HG02763 (cell line): Measurements from ENCODE around the gene CMSS1.

Experiments used
- ATAC-seq: cut with Tn5 transposase; IDR thresholded peaks from one replicate; pipeline ENCODE4 v1.9.1; 2021; ENCODE audit warnings: mild to moderate bottlenecking, moderate library complexity; ENCODE audit not compliant: unreplicated experiment

The CMSS1 gene

GRCh38 chr3:100158918-100159330, 341.3 kb downstream of the CMSS1 start:
- no peak for ATAC-seq

DNA sequence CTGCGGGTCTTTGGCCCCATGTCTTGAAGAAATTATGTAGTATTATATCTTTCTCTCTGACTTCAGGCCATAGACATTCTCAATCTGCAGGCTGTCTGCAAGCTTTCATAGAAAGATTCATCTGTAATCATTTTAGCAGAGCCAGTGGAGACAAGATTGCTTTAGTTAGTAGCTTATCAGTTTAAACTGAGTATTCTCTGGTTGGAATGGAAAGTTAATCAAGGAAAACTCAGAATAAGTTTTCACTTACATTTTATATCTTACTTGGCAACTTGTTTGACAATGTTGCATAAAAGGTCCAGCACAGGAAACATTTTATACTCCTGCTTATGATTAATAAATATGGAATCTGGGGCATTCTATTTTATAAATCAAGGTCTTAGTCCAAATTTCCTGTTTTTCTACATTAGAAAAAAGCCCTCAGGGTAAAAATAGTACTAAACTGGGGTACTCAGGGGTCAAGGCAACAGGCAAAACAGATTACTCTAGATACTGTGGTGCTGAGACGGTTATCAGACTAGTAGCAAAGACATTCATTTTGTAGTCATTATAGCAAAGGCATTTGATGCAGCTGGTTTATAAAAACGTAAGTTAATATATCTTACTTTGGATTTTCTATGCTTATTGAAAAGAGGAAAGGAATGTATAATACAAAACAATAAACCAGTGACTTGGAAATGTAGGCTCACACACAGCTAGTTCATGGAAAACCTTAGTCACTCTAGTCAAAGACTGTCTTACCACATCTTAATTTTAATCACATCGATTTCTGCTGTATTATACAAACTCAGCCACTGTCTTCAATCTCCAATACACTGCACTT, 341.9 kb downstream of the CMSS1 start:
- no peak for ATAC-seq

DNA sequence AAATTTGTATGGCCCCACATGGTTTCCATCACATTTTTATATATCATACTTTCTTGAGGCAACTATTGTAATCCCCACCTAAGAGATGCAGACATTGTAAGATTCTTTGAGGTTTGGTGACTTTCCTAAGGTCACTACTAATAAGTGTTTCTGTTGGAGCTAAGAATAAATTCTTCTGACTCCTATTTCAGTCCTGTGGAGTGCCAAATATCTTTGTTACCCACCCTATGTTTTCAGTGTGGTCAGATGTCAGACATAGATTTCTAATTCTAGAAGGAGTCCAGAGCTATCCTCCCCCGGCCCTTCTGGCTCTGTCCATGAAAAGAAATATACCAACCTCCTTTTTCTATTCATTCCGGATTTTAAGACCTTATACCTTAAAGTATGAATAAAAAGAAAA, 342.9 kb downstream of the CMSS1 start:
- ATAC-seq: no peak

- ATAC-seq: no peak
Measured at GRCh38 chr3:100163787-100164186, 346.1 kb downstream of the CMSS1 start.

DNA sequence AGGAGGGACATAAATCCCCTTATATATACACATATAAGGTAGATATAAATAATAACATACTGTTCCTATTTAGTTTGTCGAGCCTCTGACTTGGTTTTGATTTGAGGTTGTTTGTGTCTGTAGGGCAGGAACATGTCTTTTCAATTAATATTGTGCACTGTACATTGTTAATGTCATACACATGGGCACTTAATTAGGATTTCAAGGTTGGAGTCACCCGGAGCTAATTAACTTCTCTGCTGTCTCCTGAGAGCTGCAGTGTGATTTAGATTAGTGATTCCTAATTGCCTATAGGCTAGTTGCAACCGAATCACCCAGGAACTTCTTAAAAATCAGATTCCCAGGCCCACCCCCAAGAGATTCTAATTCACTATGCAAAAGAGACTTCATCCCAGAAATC, 347.1 kb downstream of the CMSS1 start:
- ATAC-seq: no peak

DNA sequence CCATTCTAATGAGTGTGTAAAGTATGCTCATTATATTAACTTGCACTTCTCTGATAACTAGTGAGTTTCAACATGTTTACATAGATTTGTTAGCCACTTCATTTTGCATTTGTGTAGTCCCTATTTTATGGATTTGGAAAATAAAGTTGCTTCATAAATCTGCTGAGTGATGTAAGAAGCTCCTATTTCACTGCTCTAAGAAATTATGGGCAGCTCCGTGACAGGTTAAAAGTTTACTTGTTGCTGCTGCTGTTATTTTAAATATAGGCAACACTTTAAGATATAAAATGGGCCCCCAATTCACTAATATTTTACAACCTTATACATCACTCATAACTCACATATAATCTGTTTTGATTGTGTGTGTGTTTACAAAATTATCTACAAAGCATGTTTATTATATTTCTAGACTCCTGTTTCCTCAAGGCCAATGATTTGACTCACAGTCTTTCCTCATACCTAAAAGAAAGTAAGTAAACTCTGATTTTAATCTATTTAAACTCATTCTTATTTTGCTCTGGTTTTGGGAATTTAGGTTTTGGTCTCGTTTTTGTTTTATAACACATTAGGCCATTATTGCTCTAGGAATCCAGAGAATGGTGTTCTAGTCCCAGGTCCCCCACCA, 348.4 kb downstream of the CMSS1 start:
- no peak for ATAC-seq

DNA sequence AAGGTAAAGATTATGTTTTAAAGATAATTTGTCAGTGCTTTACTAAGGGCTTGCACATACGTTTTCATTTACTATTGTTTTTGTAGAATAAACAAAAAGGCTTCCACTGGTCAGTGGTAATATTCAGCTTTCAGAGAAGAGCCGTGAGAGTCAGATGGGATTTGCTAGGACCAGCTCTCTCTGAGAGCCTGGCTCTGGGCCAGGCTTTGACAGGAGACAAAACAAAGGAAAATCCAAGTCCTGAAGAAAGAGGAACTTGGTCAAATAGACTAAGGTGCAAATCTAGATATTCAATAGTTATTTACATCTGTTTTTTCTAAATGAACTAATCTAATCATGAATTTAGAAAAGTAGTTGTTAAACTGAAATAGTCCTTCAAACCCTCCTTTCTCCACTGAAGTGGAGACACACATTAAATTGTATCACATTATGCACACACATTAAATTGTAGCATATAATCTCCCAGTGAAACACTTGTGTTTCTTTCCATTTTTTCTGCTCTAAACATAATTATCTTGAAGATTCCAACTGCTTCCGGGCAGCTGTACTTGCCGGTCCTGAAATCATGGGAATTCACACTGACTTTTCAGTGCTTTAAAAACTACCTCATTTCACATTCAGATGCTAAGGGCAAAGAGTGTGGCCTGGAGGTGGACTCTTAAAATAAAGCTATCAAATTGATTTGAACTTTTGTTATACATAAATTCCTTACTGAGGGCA, 351.7 kb downstream of the CMSS1 start:
- ATAC-seq: no peak

- no peak for ATAC-seq
Measured at GRCh38 chr3:100170486-100170885, 352.8 kb downstream of the CMSS1 start.

GRCh38 chr3:100171211-100171914, 353.7 kb downstream of the CMSS1 start:
- no peak for ATAC-seq

DNA sequence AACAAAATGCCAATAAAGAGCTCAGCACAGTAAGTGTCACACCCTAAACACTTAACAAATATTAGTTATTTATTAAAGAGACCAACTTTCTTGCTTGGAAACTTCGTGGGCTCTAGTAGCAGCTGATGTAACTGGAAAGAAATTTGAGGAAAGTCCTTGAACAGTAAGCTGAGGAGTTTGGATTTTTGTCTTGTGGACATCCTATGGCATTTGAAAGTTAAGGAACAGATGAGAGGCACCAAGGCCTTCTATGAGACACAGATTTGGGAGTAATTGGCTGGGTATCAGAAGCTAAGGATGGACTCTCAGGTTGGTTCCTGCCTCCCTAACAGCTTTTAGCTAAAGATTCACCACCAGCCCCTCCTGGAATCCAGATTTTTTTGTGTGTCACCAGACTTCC, 356.3 kb downstream of the CMSS1 start:
- ATAC-seq: no peak

DNA sequence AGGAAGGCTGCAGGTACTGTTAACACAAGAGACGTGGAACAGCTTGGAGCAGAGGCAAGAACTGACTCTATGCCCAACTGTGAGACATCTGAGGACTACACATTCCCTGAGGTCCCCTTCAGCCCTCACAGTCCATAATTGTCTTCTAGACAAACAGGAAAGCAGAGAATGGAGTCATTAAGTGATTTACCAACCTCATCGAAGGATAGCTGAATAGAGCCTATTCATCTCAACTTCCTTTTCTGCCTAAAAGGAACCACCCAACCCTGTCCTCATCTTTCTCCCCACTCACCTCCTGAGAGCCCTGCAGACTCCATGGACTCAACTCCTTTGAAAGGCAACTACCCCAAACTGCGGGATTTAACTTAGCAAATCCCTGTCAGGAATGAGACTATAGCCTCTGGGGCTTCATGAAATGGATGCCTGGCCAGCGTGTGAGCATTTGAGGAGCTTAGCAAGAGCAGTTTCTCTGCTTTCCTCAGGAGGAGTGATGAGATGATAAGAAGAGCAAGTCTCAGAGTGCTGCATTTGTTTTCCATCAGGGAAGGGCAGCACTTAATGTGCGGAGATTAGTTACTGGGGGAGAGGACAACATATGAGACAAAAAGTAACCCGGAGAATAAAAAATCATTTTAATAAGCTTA, 358.1 kb downstream of the CMSS1 start:
- ATAC-seq: no peak

DNA sequence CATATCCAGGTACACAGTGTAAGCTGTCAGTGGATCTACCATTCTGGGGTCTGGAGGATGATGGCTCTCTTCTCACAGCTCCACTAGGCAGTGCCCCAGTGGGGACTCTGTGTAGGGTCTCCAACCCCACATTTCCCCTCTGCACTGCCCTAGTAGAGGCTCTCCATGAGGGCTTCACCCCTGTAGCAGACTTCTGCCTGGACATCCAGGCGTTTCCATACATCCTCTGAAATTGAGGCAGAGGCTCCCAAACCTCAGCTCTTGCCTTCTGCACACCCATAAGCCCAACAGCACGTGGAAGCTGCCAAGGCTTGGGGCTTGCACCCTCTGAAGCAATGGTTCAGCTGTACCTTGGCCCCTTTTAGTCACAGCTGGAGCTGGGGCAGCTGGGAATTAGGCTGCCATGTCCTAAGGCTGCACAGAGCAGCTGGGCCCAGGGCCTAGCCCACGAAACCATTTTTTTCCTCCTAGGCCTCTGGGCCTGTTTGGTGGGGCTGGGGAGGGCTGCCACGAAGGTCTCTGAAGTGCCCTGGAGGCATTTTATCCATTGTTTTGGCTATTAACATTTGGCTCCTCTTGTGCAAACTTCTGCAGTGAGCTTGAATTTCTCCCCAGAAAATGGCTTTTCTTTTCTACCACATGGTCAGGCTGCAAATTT, 362.2 kb downstream of the CMSS1 start:
- no peak for ATAC-seq

DNA sequence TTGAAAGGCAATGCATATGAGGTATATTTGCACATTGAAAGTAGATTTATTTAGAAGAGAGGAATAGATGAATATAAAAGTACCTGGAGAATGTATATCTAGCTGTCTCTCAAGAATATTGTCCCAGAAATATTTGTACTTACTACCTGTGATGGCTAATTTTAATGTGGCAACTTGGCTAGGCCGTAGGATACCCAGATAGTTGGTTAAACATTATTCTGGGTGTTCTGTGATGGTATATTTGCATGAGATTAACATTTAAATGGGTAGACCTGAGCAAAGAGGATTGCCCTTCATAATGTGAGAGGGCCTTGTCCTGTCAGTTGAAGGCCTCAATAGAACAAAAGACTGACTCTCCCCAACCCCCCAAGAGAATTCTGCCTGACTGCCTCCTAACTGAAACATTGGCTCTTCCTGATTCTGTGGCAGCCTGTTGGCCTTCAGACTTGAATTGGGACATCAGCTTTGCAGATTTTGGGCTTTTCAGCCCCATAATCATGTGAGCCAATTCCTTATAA, 366.0 kb downstream of the CMSS1 start:
- ATAC-seq: no peak

- no peak for ATAC-seq
Measured at GRCh38 chr3:100184948-100185570, 367.4 kb downstream of the CMSS1 start.

DNA sequence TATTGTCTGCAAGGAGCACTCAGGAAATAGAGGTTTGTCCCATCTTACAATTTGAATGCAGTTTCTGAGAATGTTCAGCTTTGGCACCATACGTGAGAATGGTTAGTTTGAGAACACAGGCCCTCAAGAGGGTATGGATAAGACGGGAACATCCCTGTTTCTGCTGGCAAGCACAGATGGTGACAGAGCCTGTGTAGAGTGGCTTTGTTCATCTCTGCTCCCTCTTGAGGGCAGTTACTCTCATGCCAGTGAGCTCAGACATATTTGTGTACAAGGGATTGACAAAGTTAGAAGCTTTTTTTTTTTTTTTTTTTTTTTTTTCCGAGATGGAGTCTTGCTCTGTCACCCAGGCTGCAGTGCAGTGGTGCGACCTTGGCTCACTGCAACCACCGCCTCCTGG, 368.2 kb downstream of the CMSS1 start:
- ATAC-seq: no peak

- ATAC-seq: no peak
Measured at GRCh38 chr3:100189444-100189964, 371.8 kb downstream of the CMSS1 start.

- ATAC-seq: no peak
Measured at GRCh38 chr3:100195375-100195774, 377.7 kb downstream of the CMSS1 start.

- no peak for ATAC-seq
Measured at GRCh38 chr3:100197876-100198275, 380.2 kb downstream of the CMSS1 start.

DNA sequence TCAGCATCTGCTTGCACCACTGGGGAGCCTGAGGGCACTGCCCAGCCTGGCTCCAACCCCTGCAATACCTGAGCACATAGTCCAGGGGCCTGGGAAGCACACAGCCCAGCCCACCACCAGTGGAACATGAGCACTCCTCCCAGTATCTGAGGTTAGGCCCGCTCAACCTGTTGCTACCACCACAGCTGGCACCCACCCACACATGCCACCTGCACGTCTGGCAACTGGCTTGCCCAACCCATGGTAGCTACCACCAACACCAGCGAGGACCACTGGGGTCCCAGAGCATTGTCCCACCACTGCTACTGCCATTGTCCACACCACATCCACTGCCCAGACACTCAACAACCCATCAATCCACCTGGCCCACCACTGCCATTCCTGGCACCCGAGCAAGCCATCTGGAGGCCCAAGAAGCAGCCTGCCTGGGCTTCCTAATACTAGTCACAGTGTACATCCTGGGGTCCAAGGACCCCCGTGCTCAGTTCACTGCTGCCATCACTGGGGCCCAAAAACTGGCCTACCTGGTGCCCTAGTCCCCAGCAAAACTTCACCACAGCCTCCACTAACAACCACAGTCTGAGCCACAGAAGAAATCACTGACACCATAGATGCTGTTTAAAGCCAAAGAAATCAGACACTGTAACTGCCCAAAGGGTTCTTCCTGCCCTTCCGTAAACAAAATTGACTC, 381.1 kb downstream of the CMSS1 start:
- ATAC-seq: no peak
